ENCODE measurements around the gene NOB1.
A peak's percentile ranks its signal among the peaks of the same experiment; 100 is the strongest.
"Not testable (repeated sequence)": the region's sequence is repeated elsewhere in the genome, so short reads cannot be mapped to it uniquely, and the experiment has no call there.

The NOB1 gene

DNA sequence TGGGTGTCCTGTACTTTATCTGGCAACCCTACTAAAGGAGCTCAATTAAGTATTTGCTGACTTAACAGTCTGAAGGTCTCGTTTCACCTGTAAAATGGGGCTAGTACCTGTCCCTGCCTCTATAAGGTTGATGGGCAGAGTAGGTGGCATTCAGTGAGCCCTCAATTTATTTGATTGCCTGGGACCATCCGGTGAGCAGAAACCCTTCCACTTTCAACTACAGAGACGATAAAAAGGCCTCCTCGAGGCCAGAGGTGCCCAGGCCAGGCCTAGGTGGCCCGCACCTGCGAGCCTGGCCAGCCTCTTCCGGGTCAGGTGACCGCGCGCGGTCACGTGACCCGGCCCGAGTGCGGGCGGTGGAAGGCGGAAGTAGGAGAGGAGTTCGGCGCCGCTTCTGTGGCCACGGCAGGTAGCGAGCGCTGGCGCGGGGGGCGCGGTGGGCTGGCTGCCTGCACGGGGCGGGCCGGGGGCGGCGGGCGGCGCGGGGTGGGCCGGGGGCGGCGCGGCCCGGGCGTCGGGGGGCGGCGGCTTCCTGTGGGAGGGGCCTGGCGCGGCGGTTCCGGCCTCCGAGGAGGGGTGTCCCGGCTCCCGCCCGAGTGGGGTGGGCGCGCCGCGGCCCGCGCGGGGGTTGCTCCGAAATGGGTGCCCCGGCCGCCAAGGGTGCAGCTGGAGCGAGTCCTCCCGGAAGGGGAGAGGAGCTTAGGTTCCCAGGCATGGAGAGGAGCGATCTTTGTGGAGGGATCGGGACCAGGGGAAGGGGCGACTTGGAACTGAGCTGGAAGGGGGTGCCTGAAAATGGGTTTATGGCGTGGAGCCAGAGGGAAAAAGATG is 7.5 kb upstream of the NOB1 start, which contains the start of gene WWP2:
Gene WWP2, plus strand, starts transcription at position 350 of the 831 bp plus-strand sequence. CDS start 24,679 bp downstream, outside the sequence.
- peak; percentile 72 for DNase-seq (ENCODE audit: low read depth)

DNA sequence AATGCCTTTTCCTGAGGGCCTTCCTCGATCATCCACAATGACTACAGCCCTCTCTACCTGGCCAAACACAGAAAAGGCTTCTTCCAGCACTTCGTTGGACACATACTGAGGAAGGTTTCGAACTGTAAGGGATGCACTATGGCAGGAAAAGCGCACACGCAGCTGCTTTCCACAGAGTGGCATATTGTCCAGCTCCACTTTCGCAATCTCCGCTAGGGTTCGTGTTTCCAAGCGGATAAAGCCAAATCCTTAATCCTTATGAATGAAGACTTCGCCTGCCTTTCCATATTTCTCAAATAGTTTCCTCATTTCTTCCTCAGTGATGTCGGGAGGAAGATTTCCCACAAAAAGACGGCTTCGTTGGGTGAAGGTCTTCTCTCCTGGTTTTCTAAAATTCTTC is 2.6 kb upstream of the NOB1 start:
- DNase-seq (ENCODE audit: low read depth), result not testable (repeated sequence)

DNA sequence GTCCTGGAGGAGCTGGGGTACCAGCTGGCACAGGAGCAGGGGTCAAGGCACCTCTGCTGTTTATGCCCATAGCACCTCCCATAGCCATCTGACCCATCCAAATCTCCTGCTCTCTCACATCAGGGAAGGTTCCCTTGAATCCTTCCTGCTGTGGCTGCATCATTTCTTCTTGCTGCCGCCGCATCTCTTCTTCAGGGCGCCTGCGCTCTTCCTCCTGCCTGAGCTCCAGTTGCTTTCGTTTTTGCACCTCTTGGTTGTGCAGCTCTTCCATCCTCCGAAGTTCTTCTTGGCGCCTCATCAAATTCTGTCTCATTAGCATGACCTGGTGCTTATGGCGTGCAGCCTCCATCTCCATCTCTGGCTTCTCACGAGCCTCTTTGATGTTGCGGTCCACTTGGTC is 2.0 kb upstream of the NOB1 start:
- no peak for DNase-seq (ENCODE audit: low read depth)

DNA sequence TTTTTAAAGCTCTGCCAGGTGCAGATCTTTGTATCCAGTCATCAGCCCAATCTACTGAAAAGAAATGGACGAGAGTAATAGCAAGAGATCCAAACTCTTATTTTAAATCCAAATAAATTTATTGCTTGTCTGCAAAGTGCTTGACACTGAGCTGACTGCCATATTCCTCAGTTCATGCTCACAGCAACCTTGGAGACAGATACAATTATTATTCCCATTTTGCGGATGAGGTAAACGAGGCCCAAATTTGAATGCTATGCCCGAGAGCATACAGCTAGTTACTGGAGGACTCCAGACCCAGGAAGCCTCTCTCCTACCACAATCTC is 620 bp downstream of the NOB1 start:
- no peak for DNase-seq (ENCODE audit: low read depth)

DNA sequence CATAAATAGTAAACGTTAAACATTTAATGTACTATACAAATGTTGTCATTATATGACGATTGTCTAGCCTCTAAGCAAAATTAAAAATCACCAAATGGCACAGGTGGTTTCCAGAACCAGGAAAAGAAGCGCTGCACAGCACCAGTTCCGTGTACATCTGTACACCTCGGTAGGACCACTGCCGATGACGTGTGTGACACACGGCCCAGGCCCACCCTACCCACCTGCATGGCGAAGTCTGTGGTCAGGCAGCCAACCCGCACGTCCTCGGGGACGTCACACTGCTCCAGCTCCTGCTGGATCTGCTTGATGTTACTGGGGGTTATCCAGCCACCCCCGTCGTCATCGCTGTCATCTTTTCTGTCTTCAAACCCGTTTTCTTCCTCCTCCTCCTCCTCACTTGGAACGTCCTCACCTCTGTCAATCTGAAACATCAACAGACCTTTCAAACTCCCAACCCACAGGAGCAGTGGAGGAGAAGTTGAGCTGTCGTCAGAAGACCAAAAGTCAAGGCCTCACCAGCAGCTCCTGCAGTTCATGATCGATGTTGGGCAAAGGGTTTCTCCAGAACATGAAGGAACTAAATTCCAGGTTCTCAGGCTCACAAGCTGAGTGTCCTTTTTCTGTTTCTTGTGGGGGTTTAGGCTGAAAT is 5.9 kb downstream of the NOB1 start:
- DNase-seq (ENCODE audit: low read depth), result no peak

DNA sequence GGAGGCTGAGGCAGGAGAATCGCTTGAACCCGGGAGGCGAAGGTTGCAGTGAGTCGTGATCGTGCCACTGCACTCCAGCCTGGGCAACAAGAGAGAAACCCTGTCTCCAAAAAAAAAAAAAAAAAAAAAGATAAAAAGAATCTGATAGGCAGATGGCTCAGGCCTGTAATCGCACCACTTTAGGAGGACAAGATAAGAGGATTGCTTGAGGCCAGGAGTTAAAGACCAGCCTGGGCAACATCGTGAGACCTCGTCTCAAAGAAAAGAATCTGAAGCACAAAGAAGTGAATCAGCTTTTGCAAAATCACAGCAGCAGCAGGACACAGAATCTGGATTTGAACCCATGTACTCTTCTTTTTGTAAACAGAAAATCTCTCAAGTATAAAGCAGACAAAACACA is 7.6 kb downstream of the NOB1 start:
- no peak for DNase-seq (ENCODE audit: low read depth)

DNA sequence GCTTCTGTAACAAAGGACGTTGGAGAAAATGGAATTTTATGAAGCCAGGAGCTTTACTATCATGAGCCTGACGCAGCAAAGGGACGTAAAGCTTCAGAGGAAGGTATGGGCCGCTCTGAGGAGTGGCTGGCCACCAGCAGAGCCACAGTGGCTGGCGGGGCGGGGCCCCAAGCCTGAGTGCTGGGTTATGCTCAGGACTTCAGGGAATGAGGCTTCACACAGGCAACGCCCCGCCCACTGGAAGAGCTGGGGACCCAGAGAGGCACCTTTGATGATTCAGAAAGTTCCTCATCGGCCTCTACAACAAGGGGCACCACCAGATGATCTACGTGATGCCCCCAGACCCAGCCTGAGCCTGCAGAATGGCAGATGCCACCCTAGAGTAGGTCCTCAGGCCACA is 8.8 kb downstream of the NOB1 start:
- no peak for DNase-seq (ENCODE audit: low read depth)

DNA sequence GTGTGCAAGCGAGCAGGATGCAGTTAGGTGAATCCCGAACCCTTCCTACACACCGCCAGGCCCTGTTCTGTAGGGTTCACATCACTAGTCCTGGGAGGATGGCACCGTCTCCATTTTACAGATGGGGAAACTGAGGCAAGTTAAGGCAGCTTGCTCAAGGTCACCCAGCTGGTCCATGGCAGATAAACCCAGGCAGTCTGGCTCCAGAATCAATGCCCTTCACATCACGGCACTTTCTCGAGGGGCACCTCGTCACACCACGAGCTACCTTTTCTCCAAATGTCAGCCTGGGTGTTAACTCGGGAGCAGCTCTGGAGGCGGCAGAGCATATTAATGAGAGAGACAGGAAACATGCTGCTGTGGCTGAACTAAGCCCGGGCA is 9.5 kb downstream of the NOB1 start:
- DNase-seq (ENCODE audit: low read depth), result no peak

DNA sequence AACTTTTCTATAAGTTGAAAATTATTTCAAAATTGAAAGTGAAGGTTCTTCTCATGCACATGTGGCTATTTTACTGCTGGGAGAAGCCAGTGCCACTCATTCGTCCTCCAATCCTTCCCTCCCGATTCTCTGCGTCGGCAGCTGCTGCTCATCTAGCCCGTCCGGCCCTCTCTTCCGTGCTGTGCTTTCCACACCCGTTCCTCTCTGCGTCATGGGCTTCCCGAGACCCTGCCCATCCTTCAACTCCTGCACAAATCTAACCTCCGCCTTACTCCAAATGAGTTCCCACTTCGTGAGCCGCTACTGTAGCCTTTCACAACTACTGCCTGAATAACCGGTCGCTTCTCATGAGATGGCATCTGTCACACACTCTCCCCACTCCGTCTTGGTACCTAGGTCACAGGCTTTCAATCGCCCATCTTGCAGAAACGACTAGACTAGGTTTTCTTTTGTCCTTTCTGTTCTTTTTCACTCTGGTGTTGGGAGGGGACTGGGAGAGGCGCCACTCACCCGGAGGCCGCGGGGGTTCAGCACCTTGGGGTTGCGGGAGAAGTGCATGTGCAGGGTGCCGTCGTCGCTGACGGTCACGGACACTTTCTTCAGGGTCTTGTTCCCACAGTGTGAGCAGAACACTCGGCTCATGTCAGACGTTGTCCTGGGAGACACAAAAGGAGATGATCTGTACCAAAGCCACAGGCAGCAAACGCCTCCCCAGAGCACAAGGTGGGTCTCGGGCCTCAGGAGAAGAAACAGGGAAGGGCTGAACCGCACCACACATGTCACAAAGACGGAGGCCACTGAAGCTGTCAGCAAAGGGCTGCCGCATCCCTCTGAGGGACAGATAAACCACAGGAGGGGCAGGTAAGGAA is 10.1 kb downstream of the NOB1 start:
- no peak for DNase-seq (ENCODE audit: low read depth)

DNA sequence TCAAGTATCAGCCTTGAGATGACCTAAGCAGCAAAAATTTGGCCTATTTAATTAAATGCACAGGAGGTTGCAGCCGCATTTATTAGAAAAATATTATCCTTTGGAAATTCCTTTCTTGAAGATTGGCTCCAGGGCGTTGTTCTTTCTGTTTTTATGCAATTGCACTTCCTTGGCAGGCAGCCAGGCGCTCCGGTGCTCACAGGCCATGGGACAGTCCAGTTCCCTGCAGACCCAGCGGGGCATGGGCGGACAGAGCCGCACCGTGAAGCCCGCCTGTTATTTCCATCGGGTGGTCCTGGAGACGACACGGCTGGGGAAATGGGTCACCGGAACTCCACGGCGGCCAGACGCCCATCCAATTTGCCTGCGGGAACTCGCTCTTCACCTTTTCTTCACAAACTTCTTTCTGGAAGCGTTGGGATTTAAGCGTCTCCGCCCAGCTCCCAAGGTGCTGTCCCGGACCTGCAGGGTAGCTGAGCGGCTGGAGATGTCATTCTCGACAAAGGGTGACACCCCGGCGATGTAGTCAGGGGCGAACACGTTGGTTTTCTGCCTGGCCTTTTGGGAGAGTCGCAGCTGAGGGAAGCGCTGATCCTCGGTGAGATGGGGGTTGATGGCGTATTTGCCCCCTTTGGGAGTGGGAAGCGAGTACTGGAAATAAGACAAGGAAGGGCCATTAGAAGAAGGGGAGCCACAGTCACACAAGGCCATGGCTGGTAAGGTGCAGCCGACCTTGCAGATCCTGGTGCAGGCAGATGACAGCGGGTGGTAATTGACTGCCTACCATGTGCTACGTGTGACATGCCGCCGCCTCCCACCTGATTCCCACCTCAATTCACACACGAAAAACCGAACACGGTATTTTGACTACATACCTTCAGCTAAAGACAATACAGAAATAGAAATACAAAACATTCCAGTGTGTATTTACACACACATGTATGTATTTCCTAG is 12.5 kb downstream of the NOB1 start:
- DNase-seq (ENCODE audit: low read depth), result no peak

DNA sequence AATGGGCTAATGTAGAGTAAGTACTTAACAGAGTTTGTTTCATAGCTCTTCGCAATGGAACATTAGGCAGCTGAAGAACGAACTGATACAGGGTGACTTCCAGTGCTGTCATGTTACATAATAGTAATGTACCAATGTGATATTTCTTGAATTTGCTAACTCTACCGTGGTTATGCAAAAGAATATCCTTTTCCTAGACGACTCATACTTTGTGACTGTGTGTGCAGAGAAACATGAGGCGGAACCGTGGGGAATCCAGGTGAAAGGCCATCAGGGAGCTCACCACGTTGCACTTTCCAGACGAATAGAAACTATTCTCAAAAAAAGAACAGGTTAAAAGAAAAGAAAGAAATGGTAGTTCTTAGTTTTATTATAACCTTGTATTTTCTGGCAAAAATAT is 13.2 kb downstream of the NOB1 start:
- DNase-seq (ENCODE audit: low read depth), result no peak

DNA sequence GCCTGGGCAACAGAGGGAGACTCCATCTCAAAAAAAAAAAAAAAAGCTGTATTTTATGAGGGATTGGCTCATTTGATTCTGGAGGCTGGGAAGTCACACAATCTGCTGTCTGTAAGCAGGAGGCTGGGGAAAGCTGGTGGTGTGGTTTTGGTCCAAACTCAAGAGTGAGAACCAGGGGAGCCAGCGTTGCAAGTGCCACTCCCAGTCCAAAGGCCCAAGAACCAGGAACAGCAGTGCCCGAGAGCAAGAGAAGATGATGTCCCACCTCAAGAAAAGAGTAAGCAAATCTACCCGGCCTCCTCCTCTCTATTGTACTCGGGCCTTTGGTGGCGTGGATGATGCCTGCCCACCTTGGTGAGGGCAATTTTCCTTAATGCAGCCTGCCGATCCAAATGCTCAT is 22.6 kb downstream of the NOB1 start:
- no peak for DNase-seq (ENCODE audit: low read depth)

DNA sequence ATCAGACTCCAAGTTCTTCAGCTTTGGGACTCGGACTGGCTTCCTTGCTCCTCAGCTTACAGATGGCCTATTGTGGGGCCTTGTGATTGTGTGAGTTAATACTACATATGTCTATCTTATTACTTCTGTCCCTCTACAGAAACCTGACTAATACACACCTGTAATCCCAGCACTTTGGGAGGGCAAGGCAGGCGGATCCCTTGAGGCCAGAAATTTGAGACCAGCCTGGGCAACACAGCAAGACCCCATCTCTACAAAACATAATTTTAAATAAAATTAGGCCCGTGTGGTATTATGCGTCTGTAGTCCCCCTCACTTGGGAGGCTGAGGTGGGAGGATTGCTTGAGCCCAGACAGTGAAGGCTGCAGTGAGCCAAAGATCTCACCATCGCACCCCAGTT is 23.4 kb downstream of the NOB1 start:
- DNase-seq (ENCODE audit: low read depth), result not testable (repeated sequence)

DNA sequence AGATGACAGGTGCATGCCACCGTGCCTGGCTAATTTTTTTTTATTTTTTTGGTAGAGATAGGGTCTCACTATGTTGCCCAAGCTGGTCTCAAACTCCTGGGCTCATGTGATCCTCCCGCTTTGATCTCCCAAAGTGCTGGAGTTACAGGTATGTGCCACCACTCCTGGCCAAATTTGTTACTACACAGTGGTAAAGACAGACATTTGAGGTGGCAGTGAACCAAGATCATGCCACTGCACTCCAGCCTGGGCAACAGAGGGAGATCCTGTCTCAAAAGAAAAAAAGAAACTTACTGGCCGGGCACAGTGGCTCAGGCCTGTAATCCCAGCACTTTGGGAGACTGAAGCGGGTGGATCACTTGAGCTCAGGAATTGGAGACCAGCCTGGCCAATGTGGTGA is 25.7 kb downstream of the NOB1 start:
- not testable (repeated sequence) for DNase-seq (ENCODE audit: low read depth)

DNA sequence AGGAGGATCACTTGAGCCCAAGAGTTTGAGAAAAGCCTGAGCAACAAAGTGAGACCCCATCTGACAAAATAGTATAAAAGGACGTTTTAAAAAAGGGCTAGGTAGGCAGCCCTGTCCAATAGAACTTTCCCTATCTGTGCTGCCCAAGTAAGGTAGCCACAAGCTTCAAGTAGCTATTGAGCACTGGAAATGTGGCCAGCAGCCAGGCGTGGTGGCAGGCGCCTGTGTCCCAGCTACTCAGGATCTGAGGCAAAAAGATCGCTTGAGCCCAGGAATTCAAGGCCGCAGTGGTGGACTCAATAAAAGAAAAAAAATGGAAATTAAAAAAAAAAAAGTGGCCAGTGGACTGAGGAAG is 26.8 kb downstream of the NOB1 start:
- no peak for DNase-seq (ENCODE audit: low read depth)

DNA sequence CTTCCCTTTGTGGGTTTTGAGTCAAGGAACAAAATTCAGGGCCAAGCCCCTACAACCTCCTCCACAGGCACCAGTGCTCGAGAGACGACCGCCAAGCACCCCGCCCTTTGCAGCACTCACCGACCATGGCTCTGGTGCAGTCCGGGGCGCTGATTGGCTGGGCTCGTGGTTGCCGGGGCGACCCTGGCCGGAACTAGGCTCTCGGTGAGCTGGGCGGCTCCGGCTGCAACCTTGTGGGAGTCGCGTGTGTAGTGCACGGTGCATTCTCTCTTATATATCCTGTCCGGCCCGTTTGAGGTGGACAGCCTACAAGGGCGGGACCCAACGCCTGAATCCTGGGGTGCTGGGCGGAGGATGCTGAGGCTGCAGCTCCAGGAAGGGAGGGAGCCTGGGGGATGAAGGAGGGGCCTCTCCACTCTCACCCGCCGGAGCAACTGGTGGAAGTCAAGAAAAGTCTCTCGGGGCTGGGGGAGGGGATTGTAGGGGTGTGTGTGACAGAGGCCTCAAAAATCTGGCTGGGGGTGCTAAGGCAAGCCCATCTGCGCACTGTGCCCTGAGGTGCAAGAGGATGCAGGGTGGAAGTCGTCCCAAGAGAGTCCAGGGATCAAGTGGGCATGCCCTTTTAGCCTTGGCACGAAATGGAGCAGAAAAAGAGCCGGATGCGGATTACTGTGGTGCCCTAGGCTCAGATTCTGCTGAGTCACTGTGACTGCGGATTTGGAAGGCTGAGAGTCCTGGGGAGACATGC is 28.2 kb downstream of the NOB1 start, which contains the start of gene NQO1:
Gene NQO1, minus strand, starts transcription at position 248 of the 748 bp plus-strand sequence. Its CDS starts 121 bp downstream, at position 127.
- DNase-seq (ENCODE audit: low read depth), result peak; percentile 73

DNA sequence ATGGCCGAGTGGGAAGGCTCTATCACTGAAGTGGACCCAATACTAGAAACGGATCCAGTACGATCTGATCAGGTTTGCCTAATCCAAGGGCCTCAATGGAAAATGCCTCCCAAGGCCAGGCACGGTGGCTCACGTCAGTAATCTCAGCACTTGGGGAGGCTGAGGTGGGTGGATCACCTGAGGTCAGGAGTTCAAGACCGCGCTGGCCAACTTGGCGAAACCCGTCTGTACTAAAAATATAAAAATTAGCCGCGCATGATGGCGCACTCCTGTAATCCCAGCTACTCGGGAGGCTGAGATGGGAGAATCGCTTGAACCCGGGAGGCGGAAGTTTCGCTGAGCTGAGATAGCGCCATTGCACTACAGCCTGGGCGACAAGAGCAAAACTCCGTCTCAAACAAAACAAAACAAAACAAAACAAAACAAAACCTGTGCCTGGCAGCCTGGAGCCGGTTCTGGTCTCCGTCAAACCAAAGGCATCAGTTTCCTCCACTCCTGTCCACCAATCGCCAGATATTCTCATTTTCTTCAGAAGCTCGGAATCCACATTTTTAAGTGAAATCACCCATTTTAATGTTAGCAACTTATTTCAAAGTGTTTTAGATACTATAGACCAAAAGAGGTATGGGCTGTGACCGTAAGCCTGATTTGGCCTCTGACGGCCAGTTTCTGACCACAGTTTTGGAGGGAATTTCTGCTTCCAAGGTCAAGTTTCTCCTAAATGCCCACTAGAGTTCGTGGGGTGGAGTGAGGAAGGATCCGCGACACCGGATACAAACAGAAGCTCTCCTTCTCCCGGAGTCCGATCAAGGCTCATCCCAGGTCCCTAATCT is 29.0 kb downstream of the NOB1 start:
- no peak for DNase-seq (ENCODE audit: low read depth)

DNA sequence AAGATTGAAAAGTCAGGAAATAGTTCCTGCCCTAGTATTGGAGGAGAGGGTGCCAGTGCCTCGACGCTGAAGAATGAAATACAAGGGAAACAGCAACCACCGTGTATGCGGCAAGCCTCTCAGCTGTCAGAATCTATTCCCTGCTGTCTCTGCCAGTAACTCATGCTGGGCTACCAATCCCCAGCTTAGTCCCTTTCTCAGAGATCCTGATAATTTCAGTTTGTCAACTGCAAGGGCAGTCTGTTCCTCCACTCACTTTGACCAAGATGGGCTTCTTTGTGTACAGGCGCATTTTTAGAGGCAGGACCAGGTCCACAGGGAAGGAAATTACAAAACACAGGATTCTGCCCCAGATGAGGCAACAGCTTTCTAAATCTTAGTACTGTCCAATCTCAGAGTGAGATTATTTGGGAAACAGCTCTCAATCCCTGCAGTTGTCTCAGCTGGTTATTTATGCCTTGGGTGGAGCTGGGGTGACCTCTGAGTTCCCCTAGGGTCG is 29.7 kb downstream of the NOB1 start:
- DNase-seq (ENCODE audit: low read depth), result no peak

DNA sequence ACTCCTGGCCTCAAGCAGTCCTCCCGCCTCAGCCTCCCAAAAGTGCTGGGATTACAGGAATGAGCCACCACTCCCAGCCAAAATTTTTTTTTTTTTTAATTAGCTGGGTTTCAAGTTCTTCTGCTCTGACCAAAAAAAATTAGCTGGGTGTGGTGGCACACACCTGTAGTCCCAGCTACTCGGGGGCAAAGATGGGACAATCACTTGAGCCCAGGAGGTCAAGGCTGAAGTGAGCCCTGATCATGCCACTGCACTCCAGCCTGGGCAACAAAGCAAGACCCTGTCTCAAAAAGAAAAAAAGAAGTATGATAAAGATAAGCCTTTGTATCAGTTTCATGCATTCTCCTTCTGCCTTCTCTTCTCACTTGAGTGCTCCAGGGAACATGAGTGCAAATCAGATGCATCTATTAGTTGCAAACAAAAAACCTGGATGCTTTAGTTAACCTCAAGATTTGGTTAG is 30.3 kb downstream of the NOB1 start:
- DNase-seq (ENCODE audit: low read depth), result no peak
